Right renal cortex interstitium (tissue), 3 donors: ENCODE measurements around the gene TOMM40L. TPM values are rescaled to one million over a fixed set of nuclear protein-coding genes. Genes with fewer than 3 reads are reported as not detected.
"Not testable (repeated sequence)": the region's sequence is repeated elsewhere in the genome, so short reads cannot be mapped to it uniquely, and the experiment has no call there.

Experiments
- DNase-seq, 3 donors: peaks; one replicate each; pipeline ENCODE4 v3.0.0-alpha.2; 2013; ENCODE audit warnings: low read depth in 3 of 3, low spot score in 2 of 3
- polyA plus RNA-seq, 3 donors: library from polyadenylated mRNA; unstranded; fragments of 120-200 nt; gene quantifications; one replicate each; pipeline ENCODE4 v1.2.1, GENCODE V29; 2013; ENCODE audit not compliant: insufficient read length in 3 of 3

TOMM40L gene
- polyA plus RNA-seq, 3 donors: 15.9 to 16.7 (median 16.4) TPM

GRCh38 chr1:161218301-161219077 lies 7.4 kb upstream of the TOMM40L start:
- DNase-seq: no peak

GRCh38 chr1:161219078-161219892 lies 6.6 kb upstream of the TOMM40L start:
- DNase-seq: no peak

- no peak for DNase-seq
Measured at GRCh38 chr1:161220002-161220401, 5.9 kb upstream of the TOMM40L start.

GRCh38 chr1:161222175-161223019 lies 3.5 kb upstream of the TOMM40L start:
- no peak for DNase-seq

DNA sequence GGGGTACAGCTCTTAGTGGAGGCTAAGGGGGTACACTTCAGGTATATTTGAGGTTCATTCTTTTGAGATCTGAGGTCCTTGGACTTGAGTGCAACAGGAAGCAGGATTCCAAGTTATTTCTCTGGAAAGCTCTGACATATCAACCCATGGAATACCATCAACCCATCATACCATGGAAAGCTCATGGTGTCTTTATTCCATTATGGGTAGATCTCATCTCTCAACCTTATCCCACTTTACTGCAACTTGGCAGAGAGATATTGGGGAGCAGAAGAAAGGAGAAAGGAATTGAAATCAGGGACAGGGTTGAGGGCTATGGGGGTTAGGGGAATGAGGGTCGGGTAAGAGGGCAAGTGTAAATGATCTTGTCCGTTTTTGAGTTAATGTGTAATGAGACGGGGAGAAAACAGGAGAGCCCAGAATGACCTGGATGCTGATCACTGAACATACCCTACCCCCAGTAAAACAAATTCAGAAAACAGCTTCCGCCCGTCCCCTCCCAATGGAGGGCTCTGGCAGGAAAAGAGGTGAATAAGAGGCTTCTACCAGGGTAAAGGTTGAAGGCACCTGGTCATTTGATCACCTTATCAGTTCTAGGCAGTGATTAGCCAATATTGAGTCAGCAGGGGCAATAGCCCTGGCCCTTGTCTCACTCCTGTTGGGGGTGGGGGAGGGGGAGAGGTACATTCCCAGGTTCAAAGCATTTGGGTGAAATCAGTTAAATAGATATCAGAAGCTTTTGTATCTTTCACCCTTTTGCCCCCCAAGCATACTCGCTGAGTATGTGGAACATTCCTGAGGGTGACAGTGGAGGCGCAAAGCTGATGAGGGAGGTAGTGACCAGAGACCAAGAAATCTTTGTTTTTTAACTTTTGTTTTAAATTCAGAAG lies 1.8 kb upstream of the TOMM40L start:
- DNase-seq: no peak

- not testable (repeated sequence) for DNase-seq
Measured at GRCh38 chr1:161224695-161225087, 1.2 kb upstream of the TOMM40L start.

GRCh38 chr1:161225178-161225533 lies 704 bp upstream of the TOMM40L start:
- DNase-seq: no peak

GRCh38 chr1:161226320-161226711 lies 456 bp downstream of the TOMM40L start:
- no peak for DNase-seq

DNA sequence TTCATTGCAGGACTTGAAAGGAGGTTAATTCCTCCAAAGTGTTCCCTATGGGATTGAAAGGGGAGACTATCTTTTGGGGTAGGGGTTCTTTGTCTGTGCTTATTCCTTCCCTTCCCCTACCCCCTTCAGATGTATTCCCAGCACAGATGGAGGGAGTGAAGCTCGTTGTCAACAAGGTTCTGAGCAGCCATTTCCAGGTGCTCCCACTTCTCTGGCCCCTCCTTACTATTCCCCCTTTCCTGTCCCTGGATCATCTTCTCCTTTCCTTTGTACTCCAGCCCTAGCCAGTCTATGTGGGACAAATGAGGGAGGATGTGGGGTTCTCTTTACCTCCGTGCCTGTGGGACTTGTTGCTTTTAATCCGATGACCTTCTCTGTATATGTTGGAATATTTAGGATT lies 899 bp downstream of the TOMM40L start:
- DNase-seq: no peak

DNA sequence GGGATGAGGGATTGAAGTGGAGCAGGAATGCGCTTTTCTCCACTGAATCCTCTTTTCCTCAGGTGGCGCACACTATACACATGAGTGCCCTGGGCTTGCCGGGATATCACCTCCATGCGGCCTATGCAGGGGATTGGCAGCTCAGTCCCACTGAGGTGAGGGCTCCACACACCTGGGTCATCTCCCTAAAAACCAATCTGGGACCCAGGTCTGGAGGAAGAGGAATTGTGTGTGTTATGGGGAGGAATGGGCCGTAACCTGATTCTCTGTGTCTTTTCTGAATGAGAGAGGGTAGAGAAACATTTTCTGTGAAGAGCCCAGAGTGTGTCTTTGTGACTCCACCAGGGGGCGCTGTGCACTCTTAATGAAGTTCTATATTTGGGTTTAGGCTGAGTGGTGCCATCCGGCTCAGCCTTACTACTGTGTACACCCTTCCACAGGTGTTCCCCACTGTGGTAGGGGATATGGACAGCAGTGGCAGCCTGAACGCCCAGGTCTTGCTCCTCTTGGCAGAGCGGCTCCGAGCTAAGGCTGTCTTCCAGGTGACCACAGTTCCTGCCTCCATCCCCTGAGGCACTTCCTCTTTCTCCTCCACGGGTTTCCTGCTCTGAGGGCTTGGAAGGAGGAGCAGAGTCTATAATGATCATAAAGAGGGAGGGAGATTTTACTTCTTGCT lies 1.5 kb downstream of the TOMM40L start:
- DNase-seq: no peak

DNA sequence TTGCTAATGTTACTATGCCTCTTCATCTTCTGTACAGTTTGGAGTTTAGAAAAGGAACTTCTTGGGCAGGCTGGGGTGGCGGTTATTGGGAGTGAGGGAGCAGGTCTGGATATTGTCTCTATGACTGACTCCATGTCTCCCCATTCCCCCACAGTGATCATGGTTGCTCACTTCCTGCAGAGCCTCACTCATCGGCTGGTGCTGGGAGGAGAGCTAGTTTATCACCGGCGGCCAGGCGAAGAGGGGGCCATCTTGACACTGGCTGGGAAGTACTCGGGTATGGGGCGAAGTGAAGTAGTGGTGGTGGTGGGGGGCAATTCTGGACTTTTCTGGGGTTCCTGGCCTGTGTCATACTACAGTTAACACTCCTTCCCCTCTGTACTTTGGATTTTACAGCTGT lies 2.2 kb downstream of the TOMM40L start:
- no peak for DNase-seq

GRCh38 chr1:161229896-161230295 lies 4.0 kb downstream of the TOMM40L start:
- no peak for DNase-seq

GRCh38 chr1:161230762-161231161 lies 4.9 kb downstream of the TOMM40L start:
- DNase-seq: no peak

DNA sequence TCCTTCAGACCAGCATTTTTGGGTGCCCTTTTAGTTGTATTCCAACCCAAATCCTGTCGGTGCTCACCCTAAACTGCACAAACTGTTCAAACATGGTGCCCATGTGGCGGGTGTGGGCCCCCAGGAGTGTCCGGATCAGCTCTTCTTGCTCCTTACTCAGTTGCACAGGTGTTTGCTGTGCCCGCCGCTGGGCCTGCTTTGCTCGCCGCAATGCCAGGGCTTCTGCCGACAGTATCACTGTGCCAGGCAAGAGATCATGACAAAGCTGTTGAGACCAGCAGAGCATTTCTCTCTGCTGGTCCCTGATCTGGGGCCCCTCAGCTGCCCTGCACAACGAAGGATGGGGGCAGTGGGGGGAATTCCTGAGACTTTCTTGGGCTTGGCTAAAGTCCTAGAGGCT lies 7.2 kb downstream of the TOMM40L start:
- no peak for DNase-seq

GRCh38 chr1:161235957-161236775 lies 10.3 kb downstream of the TOMM40L start:
- DNase-seq: no peak

DNA sequence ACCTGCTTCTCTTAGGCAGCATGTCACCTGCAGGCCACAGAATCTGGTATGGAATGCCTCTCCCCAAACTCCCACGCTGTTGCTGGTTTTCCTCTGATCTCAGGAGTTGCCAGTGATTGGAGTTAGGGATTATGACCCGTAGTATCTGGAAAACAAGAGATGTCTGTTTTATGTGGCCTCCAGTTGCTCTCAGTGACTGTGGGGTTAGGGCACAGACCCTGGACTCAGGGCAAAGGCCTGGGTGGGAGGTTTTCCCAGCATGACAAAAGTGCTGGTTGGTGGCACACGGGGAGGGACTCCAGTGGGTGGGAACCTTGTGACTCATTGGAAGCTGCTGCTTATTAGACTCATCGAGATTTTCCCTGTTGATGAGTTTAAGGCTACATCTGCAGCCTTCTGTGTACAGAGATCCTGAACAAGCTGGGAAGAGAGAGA lies 12.2 kb downstream of the TOMM40L start, which contains the start of gene NR1I3:
TSS of gene NR1I3 (minus strand) at position 165 of the 435 bp plus-strand sequence. CDS start 1,638 bp downstream, outside the sequence.
- DNase-seq: no peak

DNA sequence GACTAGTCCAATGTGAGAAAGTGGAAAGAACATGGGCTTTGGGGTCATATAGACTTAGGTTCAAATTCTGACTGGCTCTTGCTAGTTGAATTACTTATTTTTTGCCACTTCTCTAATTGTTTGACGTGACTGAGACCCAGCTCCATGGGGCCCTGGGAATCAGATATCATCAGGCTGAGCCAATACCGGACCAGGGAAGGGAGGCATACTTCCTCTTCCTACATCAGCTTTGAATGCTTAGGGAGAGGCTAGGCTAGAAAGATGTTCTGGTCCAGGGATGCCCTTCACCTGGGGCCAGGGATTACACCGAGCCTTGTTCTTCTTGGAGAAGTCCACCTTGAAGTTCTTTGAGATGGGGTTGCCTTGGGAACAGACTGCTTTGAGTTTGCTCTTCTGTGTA lies 15.8 kb downstream of the TOMM40L start:
- no peak for DNase-seq

DNA sequence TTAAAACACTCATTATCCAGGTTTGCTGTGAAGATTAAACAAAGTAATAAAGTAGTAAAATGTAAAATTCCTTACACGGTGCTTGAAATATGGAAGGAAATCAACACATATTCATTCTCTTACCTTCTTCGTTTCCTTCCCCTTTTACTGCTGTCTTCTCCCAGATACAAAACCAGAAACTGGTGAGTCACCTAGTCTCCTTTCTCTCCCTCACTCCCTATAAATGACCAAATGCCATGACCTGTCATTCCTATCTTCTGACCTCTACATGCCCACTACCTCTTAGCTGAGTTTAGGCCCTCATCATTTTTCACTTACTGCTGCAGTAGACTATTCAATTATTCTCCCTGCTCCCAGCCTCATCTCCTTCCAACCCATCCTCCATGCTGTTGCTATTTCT lies 16.5 kb downstream of the TOMM40L start:
- DNase-seq: no peak

DNA sequence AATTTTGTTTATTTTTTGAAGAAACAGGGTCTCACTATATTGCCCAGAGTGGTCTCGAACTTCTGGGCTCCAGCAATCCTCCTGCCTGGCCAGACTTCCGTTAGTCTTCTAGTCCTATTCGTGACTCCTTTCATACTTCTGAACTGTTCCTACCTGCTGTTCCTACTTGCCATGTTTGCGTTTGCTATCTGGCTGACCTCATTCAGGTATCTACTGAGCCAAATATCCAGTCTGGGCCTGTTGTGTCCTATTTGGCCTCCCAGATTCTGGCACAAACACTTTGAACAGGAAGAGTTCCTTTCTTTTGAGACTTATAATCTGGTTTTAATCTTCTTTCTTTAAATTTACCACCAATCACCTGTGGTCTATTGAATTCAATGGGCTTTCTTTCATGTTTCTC lies 19.0 kb downstream of the TOMM40L start:
- DNase-seq: no peak
